ENCODE results near the gene MUSK. TPM values are rescaled to one million over a fixed set of nuclear protein-coding genes. Genes with fewer than 3 reads are reported as not detected.

Gene MUSK
- total RNA-seq, 2 donors from 2014 or later: 0.71 TPM; not detected in 1

GRCh38 chr9:110669433-110669832, 842 bp downstream of the MUSK start:
- no peaks in the 10 kb centered on the region for H3K9me3 ChIP-seq
- ATAC-seq (ENCODE audit: insufficient number of reproducible peaks, low FRiP score, low read depth) (no peak), DNase-seq (ENCODE audit: low spot score) (no peak)
- no peak for TF ChIP-seq CTCF (IDR thresholded peaks at IDR 0.05)
- no peak overlapping the region for H3K27ac ChIP-seq
- H3K4me1 ChIP-seq (ENCODE audit: control insufficient read depth in 1 of 2, low read depth in 2 of 2): peaks cover 0 to 9% of the 10 kb centered on the region in 2 donors
- H3K27me3 ChIP-seq (replicated peaks; ENCODE audit: insufficient read depth): no peaks in the 10 kb centered on the region
- peak overlapping the region; percentile 40 for H3K4me3 ChIP-seq
- no peaks in the 10 kb centered on the region for H3K36me3 ChIP-seq

- H3K27me3 ChIP-seq (replicated peaks; ENCODE audit: insufficient read depth): no peaks in the 10 kb centered on the region
- DNase-seq (ENCODE audit: low spot score) (no peak), ATAC-seq (ENCODE audit: insufficient number of reproducible peaks, low FRiP score, low read depth) (no peak)
- H3K36me3 ChIP-seq: no peaks in the 10 kb centered on the region
- H3K4me1 ChIP-seq (ENCODE audit: control insufficient read depth in 1 of 2, low read depth in 2 of 2): peaks cover 0 to 9% of the 10 kb centered on the region in 2 donors
- H3K4me3 ChIP-seq: no peak overlapping the region
- no peak overlapping the region for H3K27ac ChIP-seq
- no peak for TF ChIP-seq CTCF (IDR thresholded peaks at IDR 0.05)
- no peaks in the 10 kb centered on the region for H3K9me3 ChIP-seq
Observed at GRCh38 chr9:110671849-110672248, 3.3 kb downstream of the MUSK start.

- no peak for TF ChIP-seq CTCF (IDR thresholded peaks at IDR 0.05)
- no peaks in the 10 kb centered on the region for H3K27me3 ChIP-seq (replicated peaks; ENCODE audit: insufficient read depth)
- H3K36me3 ChIP-seq: no peaks in the 10 kb centered on the region
- no peak for ATAC-seq (ENCODE audit: insufficient number of reproducible peaks, low FRiP score, low read depth)
- H3K4me3 ChIP-seq: no peak overlapping the region
- H3K4me1 ChIP-seq (ENCODE audit: control insufficient read depth in 1 of 2, low read depth in 2 of 2): peaks cover 0 to 9% of the 10 kb centered on the region in 2 donors
- H3K9me3 ChIP-seq: no peaks in the 10 kb centered on the region
- H3K27ac ChIP-seq: no peak overlapping the region
- no peak for DNase-seq (ENCODE audit: low spot score)
Observed at GRCh38 chr9:110672873-110673510, 4.4 kb downstream of the MUSK start.

GRCh38 chr9:110687497-110687896, 18.9 kb downstream of the MUSK start:
- TF ChIP-seq CTCF (IDR thresholded peaks at IDR 0.05): no peak
- ATAC-seq (ENCODE audit: insufficient number of reproducible peaks, low FRiP score, low read depth): no peak
- H3K36me3 ChIP-seq: no peaks in the 10 kb centered on the region
- H3K4me1 ChIP-seq (ENCODE audit: control insufficient read depth in 1 of 2, low read depth in 2 of 2): no peaks in the 10 kb centered on the region
- H3K9me3 ChIP-seq: no peaks in the 10 kb centered on the region
- no peak overlapping the region for H3K27ac ChIP-seq
- no peak for DNase-seq (ENCODE audit: low spot score)
- H3K4me3 ChIP-seq: no peak overlapping the region
- no peaks in the 10 kb centered on the region for H3K27me3 ChIP-seq (replicated peaks; ENCODE audit: insufficient read depth)

GRCh38 chr9:110688329-110688728, 19.7 kb downstream of the MUSK start:
- H3K27me3 ChIP-seq (replicated peaks; ENCODE audit: insufficient read depth): no peaks in the 10 kb centered on the region
- H3K27ac ChIP-seq: no peak overlapping the region
- H3K36me3 ChIP-seq: no peaks in the 10 kb centered on the region
- no peak for TF ChIP-seq CTCF (IDR thresholded peaks at IDR 0.05)
- ATAC-seq (ENCODE audit: insufficient number of reproducible peaks, low FRiP score, low read depth) (no peak), DNase-seq (ENCODE audit: low spot score) (no peak)
- H3K9me3 ChIP-seq: no peaks in the 10 kb centered on the region
- H3K4me1 ChIP-seq (ENCODE audit: control insufficient read depth in 1 of 2, low read depth in 2 of 2): no peaks in the 10 kb centered on the region
- H3K4me3 ChIP-seq: no peak overlapping the region
